Stimulated activated CD4-positive, alpha-beta T cell treated with anti-CD3 and anti-CD28 coated beads, Interleukin-2, amount 100 ng/mL, for 48 hours (primary cell): ENCODE data around the gene SEPTIN7.

Experiments
- DNase-seq, 2 donors: peaks; one replicate each; pipeline ENCODE4 v3.0.0-alpha.2; 2020

SEPTIN7 gene

GRCh38 chr7:35792472-35792871 lies 8.4 kb upstream of the SEPTIN7 start:
- DNase-seq = no peak

- DNase-seq = no peak
Observed at GRCh38 chr7:35792873-35793489, 7.9 kb upstream of the SEPTIN7 start.

GRCh38 chr7:35797311-35797710 lies 3.5 kb upstream of the SEPTIN7 start:
- no peak for DNase-seq

GRCh38 chr7:35799846-35800717 lies 775 bp upstream of the SEPTIN7 start:
- DNase-seq = peak; percentile 80

- DNase-seq = peak; percentile 55 to 59
Observed at GRCh38 chr7:35801392-35802101, 690 bp downstream of the SEPTIN7 start.

- DNase-seq = no peak
Observed at GRCh38 chr7:35802102-35802466, 1.2 kb downstream of the SEPTIN7 start.

- no peak for DNase-seq
Observed at GRCh38 chr7:35802649-35803048, 1.8 kb downstream of the SEPTIN7 start.

GRCh38 chr7:35804231-35804970 lies 3.5 kb downstream of the SEPTIN7 start:
- DNase-seq = no peak

GRCh38 chr7:35805876-35806275 lies 5.0 kb downstream of the SEPTIN7 start:
- DNase-seq = no peak

GRCh38 chr7:35816514-35816913 lies 15.7 kb downstream of the SEPTIN7 start:
- DNase-seq = no peak

- no peak for DNase-seq
Observed at GRCh38 chr7:35817181-35817580, 16.3 kb downstream of the SEPTIN7 start.

GRCh38 chr7:35817930-35818329 lies 17.1 kb downstream of the SEPTIN7 start:
- no peak for DNase-seq

- no peak for DNase-seq
Observed at GRCh38 chr7:35818513-35818912, 17.7 kb downstream of the SEPTIN7 start.

- DNase-seq = no peak
Observed at GRCh38 chr7:35819310-35819709, 18.5 kb downstream of the SEPTIN7 start.

GRCh38 chr7:35819954-35820703 lies 19.3 kb downstream of the SEPTIN7 start:
- DNase-seq = no peak

- DNase-seq = no peak
Observed at GRCh38 chr7:35820858-35821257, 20.0 kb downstream of the SEPTIN7 start.

- DNase-seq = no peak
Observed at GRCh38 chr7:35823440-35823839, 22.6 kb downstream of the SEPTIN7 start.

GRCh38 chr7:35825974-35826373 lies 25.1 kb downstream of the SEPTIN7 start:
- DNase-seq = no peak

- no peak for DNase-seq
Observed at GRCh38 chr7:35826751-35827150, 25.9 kb downstream of the SEPTIN7 start.

- no peak for DNase-seq
Observed at GRCh38 chr7:35828817-35829216, 28.0 kb downstream of the SEPTIN7 start.

GRCh38 chr7:35831208-35831607 lies 30.4 kb downstream of the SEPTIN7 start:
- no peak for DNase-seq
